RPMI8226 (cell line): ENCODE results near the gene KCNJ2.

Source experiments
- DNase-seq: peaks from one replicate; pipeline ENCODE4 v3.0.0-alpha.2; 2015

KCNJ2 gene

DNA sequence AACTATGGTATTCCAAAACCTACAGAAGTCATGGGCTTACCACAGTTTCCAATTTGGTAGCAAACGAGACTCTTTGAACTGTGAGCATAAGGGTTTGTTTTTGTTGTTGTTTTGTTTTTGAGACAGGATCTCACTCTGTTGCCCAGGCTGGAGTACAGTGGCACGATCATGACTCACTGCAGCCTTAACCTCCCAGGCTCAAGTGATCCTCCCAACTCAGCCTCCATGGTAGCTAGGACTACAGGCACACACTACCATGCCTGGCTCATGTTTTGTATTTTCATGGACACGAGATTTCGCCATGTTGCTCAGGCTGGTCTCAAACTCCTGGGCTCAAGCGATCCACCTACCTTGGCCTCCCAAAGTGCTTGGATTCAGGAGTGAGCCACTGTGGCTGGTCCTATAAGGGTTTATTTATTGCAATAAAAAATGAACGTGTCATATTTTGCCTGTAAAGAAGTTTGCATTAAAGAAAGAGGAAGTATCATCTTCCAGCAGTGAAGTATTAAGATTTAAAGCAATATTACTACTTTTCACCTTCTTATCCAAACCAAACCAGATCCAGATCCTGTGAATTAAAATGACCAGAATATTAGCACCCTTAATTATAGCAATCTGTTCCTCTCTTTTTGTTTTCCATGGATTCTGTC is 37.2 kb downstream of the KCNJ2 start:
- no peak for DNase-seq

DNA sequence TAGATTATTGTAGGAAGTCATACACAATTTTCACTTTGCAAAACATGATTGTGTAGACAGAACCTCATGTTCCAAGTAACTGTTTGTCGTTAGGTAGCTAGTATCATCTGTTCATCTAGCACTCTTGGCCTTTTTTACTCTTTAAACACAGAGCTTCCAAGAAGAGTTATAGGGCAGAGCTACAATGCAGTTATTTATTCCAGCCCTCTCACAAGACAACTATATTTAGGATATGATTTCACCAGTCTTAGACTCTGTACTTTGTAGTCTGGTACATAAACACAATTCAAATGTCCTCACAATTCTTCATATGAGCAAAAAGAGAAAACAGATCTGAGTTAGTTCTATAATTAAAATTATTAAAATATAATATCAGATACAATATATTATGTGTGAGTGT is 37.9 kb downstream of the KCNJ2 start:
- DNase-seq: no peak

DNA sequence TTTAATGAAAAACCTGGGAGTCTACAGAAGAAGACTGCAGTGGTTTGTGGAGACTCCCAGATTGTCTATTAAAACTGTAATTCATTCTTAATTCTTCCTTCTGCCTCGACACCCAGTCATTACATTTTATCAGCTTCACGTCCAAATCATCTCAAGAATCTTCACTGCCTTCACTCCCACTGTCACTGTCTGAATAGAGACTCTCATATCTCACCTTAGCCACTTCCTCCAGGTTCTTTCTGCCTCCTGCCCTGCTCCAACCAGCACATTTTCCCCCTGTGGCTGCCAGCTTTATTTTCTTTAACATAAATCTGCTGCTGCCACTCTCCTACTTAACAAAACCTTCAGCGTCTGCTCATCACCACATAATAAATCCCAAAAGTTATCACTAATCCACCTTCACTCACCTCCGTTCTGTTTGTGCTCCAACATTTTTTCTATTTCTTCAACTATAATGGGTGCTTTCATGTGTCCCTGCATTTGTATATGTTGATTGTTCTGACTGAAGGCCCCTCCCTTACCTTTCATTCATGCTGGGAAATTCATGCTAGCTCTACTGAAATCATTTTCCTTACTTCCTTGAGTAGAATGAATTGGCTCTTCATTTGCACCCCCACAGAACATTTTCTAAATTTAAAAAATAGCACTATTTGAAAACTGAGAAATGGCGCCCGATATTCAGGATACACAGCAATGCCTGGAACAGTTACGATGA is 38.9 kb downstream of the KCNJ2 start:
- no peak for DNase-seq

- DNase-seq: no peak
Measured at GRCh38 chr17:70208825-70209555, 39.7 kb downstream of the KCNJ2 start.

GRCh38 chr17:70215656-70216055 is 46.3 kb downstream of the KCNJ2 start:
- DNase-seq: no peak

DNA sequence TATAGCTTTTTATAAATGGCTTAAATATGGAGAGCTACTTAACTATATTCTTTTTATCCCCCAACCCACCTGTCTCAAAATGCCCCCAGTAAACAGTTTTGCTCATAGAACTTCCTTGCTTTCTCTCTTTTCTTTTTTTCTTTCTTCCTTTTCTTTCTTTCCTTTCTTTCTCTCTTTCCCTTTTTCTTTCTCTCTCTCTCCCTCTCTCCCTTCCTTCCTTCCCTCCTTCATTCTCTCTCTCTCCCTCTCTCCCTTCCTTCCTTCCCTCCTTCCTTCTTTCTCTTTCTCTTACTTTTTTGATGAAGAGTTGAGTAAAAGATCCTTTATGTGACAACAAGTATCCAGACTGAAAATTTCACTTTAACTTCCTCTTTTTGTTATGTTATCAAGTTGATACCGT is 48.2 kb downstream of the KCNJ2 start:
- DNase-seq: no peak

DNA sequence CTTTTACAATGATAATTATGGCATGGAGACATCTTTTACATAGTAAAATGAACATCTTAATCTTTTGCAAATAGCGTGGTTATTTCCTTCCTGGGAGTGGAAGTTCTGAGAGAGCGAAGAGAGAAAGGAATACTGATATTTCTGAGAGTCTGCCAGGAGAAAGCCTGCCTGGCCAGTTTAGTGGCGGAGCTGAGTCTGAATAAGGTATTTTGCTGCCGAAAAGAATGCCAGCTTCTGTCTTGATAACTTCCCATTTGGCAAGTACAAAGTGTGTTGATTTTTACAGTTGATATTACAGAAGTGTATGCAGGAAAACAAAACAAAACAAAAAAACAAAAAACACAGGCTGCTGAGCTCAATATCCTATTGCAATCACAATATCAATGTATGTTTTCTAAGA is 55.9 kb downstream of the KCNJ2 start:
- DNase-seq: no peak
